ENCODE results near the gene SLC6A11.

Gene SLC6A11

GRCh38 chr3:10970306-10970960, 154.4 kb downstream of the SLC6A11 start:
- DNase-seq (ENCODE audit: insufficient read length, low spot score) (no peak), FAIRE-seq (no peak)
- no peak for TF ChIP-seq CTCF (IDR thresholded peaks at IDR 0.05; ENCODE audit: insufficient read depth, missing control alignments)

- FAIRE-seq (no peak), DNase-seq (ENCODE audit: insufficient read length, low spot score) (no peak)
- no peak for TF ChIP-seq CTCF (IDR thresholded peaks at IDR 0.05; ENCODE audit: insufficient read depth, missing control alignments)
These were observed 156.2 kb downstream of the SLC6A11 start for GRCh38 chr3:10972072-10972782.

- DNase-seq (ENCODE audit: insufficient read length, low spot score), result no peak
- FAIRE-seq, result no peak
- TF ChIP-seq CTCF (IDR thresholded peaks at IDR 0.05; ENCODE audit: insufficient read depth, missing control alignments), result no peak
These were observed 157.1 kb downstream of the SLC6A11 start for GRCh38 chr3:10973046-10973595.

- DNase-seq (ENCODE audit: insufficient read length, low spot score) (no peak), FAIRE-seq (no peak)
- no peak for TF ChIP-seq CTCF (IDR thresholded peaks at IDR 0.05; ENCODE audit: insufficient read depth, missing control alignments)
These were observed 158.1 kb downstream of the SLC6A11 start for GRCh38 chr3:10974131-10974530.

- TF ChIP-seq CTCF (IDR thresholded peaks at IDR 0.05; ENCODE audit: insufficient read depth, missing control alignments), result no peak
- no peak for DNase-seq (ENCODE audit: insufficient read length, low spot score)
- no peak for FAIRE-seq
These were observed 158.8 kb downstream of the SLC6A11 start for GRCh38 chr3:10974746-10975375.

GRCh38 chr3:10975695-10976234, 159.7 kb downstream of the SLC6A11 start:
- TF ChIP-seq CTCF (IDR thresholded peaks at IDR 0.05; ENCODE audit: insufficient read depth, missing control alignments), result no peak
- FAIRE-seq (no peak), DNase-seq (ENCODE audit: insufficient read length, low spot score) (no peak)

Data from D721Med (cell line).